ENCODE results near the gene JPH3. TPM values are rescaled to one million over a fixed set of nuclear protein-coding genes. Genes with fewer than 3 reads are reported as not detected.

JPH3 gene
- total and polyA plus RNA-seq, 2 experiments from 2014 or later, result not detected

- Histone ChIP-seq H3K4me1 (ENCODE audit: insufficient read depth) (no peaks in the 10 kb centered on the region; the same call in 1 of the 2 replicates), H3K27ac (no peak overlapping the region), H3K79me2 (ENCODE audit: insufficient read depth) (no peaks in the 10 kb centered on the region), H2AFZ (peak overlapping the region; percentile 69), H3K9me2 (ENCODE audit: insufficient read depth) (no peaks in the 10 kb centered on the region), H3K4me3 (0 out of 2 replicates have a peak overlapping the region, but pooled peaks have one; percentile 9), H4K20me1 (ENCODE audit: insufficient read depth) (no peaks in the 10 kb centered on the region), H3K27me3 (replicated peaks; ENCODE audit: insufficient read depth) (no peaks in the 10 kb centered on the region; the same call in 1 of the 2 replicates), H3K4me2 (ENCODE audit: unreplicated experiment) (peak overlapping the region; percentile 44), H3K9me3 (ENCODE audit: low read depth) (no peaks in the 10 kb centered on the region), H3F3A (ENCODE audit: insufficient read depth) (no peaks in the 10 kb centered on the region), H3K36me3 (ENCODE audit: low read depth) (no peaks in the 10 kb centered on the region), H3K9ac (peak overlapping the region; percentile 53)
- TF ChIP-seq EZH2 (IDR thresholded peaks at IDR 0.05; ENCODE audit: insufficient read depth, poor library complexity, severe bottlenecking), result no peak
- TF ChIP-seq EZH2phosphoT487 (IDR thresholded peaks at IDR 0.05; ENCODE audit: insufficient read depth, low read depth), result no peak
- in situ Hi-C loops (cut with MboI), result no loop called here
- 11 to 15% methylated on average over 5 to 7 of the region's 7 CpGs for whole genome bisulfite sequencing, 2 experiments (ENCODE audit: low coverage in 1 of 2, low lambda C conversion rate in 2 of 2, missing lambda C conversion rate in 2 of 2)
- DNase-seq, result peak; percentile 46
These were observed 45.3 kb upstream of the JPH3 start for GRCh38 chr16:87556941-87557459.

GRCh38 chr16:87558682-87559081 is 43.6 kb upstream of the JPH3 start:
- in situ Hi-C loops (cut with MboI), result no loop called here
- Histone ChIP-seq H3K36me3 (ENCODE audit: low read depth) (no peaks in the 10 kb centered on the region), H3K4me1 (ENCODE audit: insufficient read depth) (no peaks in the 10 kb centered on the region; the same call in 1 of the 2 replicates), H3K79me2 (ENCODE audit: insufficient read depth) (no peaks in the 10 kb centered on the region), H3K9ac (no peak overlapping the region), H3K4me3 (no peak overlapping the region), H3K9me3 (ENCODE audit: low read depth) (no peaks in the 10 kb centered on the region), H3F3A (ENCODE audit: insufficient read depth) (no peaks in the 10 kb centered on the region), H3K4me2 (ENCODE audit: unreplicated experiment) (no peak overlapping the region), H3K9me2 (ENCODE audit: insufficient read depth) (no peaks in the 10 kb centered on the region), H3K27ac (no peak overlapping the region), H3K27me3 (replicated peaks; ENCODE audit: insufficient read depth) (no peaks in the 10 kb centered on the region; the same call in 1 of the 2 replicates), H4K20me1 (ENCODE audit: insufficient read depth) (no peaks in the 10 kb centered on the region), H2AFZ (no peak overlapping the region)
- no peak for DNase-seq
- WGBS, 2 experiments (ENCODE audit: low coverage in 1 of 2, low lambda C conversion rate in 2 of 2, missing lambda C conversion rate in 2 of 2), result 85 to 93% methylated on average over 3 of the region's 3 CpGs
- TF ChIP-seq EZH2phosphoT487 (IDR thresholded peaks at IDR 0.05; ENCODE audit: insufficient read depth, low read depth) (no peak), EZH2 (IDR thresholded peaks at IDR 0.05; ENCODE audit: insufficient read depth, poor library complexity, severe bottlenecking) (no peak)

DNA sequence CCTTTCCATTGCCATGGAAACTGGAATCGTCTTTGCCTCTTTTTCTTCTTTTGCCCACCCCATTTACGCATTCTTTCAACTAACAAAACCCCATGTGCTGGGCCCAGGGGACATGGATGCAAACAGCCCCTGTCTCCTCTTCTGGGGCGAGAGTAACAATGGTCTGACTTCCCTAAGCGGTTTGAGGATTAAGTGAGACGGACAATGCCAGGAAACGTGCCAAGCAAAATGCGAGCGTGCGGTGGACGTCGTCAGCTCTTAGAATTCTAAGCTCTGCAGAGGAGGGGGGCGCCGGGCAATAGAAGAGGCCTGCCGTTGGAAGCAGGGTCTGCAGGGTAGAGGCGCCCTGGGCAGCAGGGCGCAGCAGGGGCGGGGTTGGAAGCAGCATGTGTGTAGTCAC is 42.4 kb upstream of the JPH3 start:
- Histone ChIP-seq H3K4me3 (no peak overlapping the region), H3K9ac (no peak overlapping the region), H3K9me2 (ENCODE audit: insufficient read depth) (no peaks in the 10 kb centered on the region), H3K9me3 (ENCODE audit: low read depth) (no peaks in the 10 kb centered on the region), H3K4me1 (ENCODE audit: insufficient read depth) (no peaks in the 10 kb centered on the region; the same call in 1 of the 2 replicates), H3K27ac (no peak overlapping the region), H3K36me3 (ENCODE audit: low read depth) (no peaks in the 10 kb centered on the region), H3F3A (ENCODE audit: insufficient read depth) (no peaks in the 10 kb centered on the region), H4K20me1 (ENCODE audit: insufficient read depth) (no peaks in the 10 kb centered on the region), H3K27me3 (replicated peaks; ENCODE audit: insufficient read depth) (no peaks in the 10 kb centered on the region; the same call in 1 of the 2 replicates), H3K4me2 (ENCODE audit: unreplicated experiment) (no peak overlapping the region), H2AFZ (no peak overlapping the region), H3K79me2 (ENCODE audit: insufficient read depth) (no peaks in the 10 kb centered on the region)
- in situ Hi-C loops (cut with MboI), result no loop called here
- no peak for DNase-seq
- 84 to 85% methylated on average over 17 of the region's 17 CpGs for WGBS, 2 experiments (ENCODE audit: low coverage in 1 of 2, low lambda C conversion rate in 2 of 2, missing lambda C conversion rate in 2 of 2)
- TF ChIP-seq EZH2phosphoT487 (IDR thresholded peaks at IDR 0.05; ENCODE audit: insufficient read depth, low read depth) (no peak), EZH2 (IDR thresholded peaks at IDR 0.05; ENCODE audit: insufficient read depth, poor library complexity, severe bottlenecking) (no peak)

GRCh38 chr16:87560428-87561199 is 41.7 kb upstream of the JPH3 start:
- no peaks in the 10 kb centered on the region for H3K36me3 ChIP-seq (ENCODE audit: low read depth)
- no peak overlapping the region for H3K4me3 ChIP-seq
- DNase-seq, result peak; percentile 59
- H3K9me3 ChIP-seq (ENCODE audit: low read depth), result no peaks in the 10 kb centered on the region
- in situ Hi-C loops (cut with MboI), result no loop called here
- H3K9me2 ChIP-seq (ENCODE audit: insufficient read depth), result no peaks in the 10 kb centered on the region
- H4K20me1 ChIP-seq (ENCODE audit: insufficient read depth), result no peaks in the 10 kb centered on the region
- H3K27me3 ChIP-seq (replicated peaks; ENCODE audit: insufficient read depth), result no peaks in the 10 kb centered on the region; the same call in 1 of the 2 replicates
- H3K9ac ChIP-seq, result no peak overlapping the region
- TF ChIP-seq EZH2 (IDR thresholded peaks at IDR 0.05; ENCODE audit: insufficient read depth, poor library complexity, severe bottlenecking) (no peak), EZH2phosphoT487 (IDR thresholded peaks at IDR 0.05; ENCODE audit: insufficient read depth, low read depth) (no peak)
- no peaks in the 10 kb centered on the region for H3F3A ChIP-seq (ENCODE audit: insufficient read depth)
- no peak overlapping the region for H3K4me2 ChIP-seq (ENCODE audit: unreplicated experiment)
- no peaks in the 10 kb centered on the region; the same call in 1 of the 2 replicates for H3K4me1 ChIP-seq (ENCODE audit: insufficient read depth)
- no peak overlapping the region for H2AFZ ChIP-seq
- H3K27ac ChIP-seq, result no peak overlapping the region
- no peaks in the 10 kb centered on the region for H3K79me2 ChIP-seq (ENCODE audit: insufficient read depth)
- 48 to 52% methylated on average over 5 to 12 of the region's 12 CpGs for WGBS, 2 experiments (ENCODE audit: low coverage in 1 of 2, low lambda C conversion rate in 2 of 2, missing lambda C conversion rate in 2 of 2)
